ENCODE results near the gene IL1RAP. TPM values are rescaled to one million over a fixed set of nuclear protein-coding genes. Genes with fewer than 3 reads are reported as not detected.

Gene IL1RAP
- total RNA-seq, 1 donor from 2014 or later: 43.4 TPM

GRCh38 chr3:190606596-190606995, 92.7 kb downstream of the IL1RAP start:
- DNase-seq (ENCODE audit: low read depth) (no peak), FAIRE-seq (no peak)
- no peak for TF ChIP-seq CTCF (IDR thresholded peaks at IDR 0.05; ENCODE audit: insufficient read depth, low read length, severe bottlenecking)
- Histone ChIP-seq H3K27me3 (ENCODE audit: control insufficient read depth, insufficient read depth, low read length) (no peaks in the 10 kb centered on the region), H3K36me3 (ENCODE audit: control insufficient read depth, insufficient read depth, low read length) (peaks cover 3% of the 10 kb centered on the region), H3K4me3 (ENCODE audit: low read depth, low read length) (no peak overlapping the region)

- no peak for DNase-seq (ENCODE audit: low read depth)
- Histone ChIP-seq H3K36me3 (ENCODE audit: control insufficient read depth, insufficient read depth, low read length) (peaks cover 3% of the 10 kb centered on the region), H3K4me3 (ENCODE audit: low read depth, low read length) (no peak overlapping the region), H3K27me3 (ENCODE audit: control insufficient read depth, insufficient read depth, low read length) (no peaks in the 10 kb centered on the region)
- FAIRE-seq: no peak
- no peak for TF ChIP-seq CTCF (IDR thresholded peaks at IDR 0.05; ENCODE audit: insufficient read depth, low read length, severe bottlenecking)
Observed at GRCh38 chr3:190607021-190607420, 93.1 kb downstream of the IL1RAP start.

- Histone ChIP-seq H3K4me3 (ENCODE audit: low read depth, low read length) (no peak overlapping the region), H3K27me3 (ENCODE audit: control insufficient read depth, insufficient read depth, low read length) (no peaks in the 10 kb centered on the region), H3K36me3 (ENCODE audit: control insufficient read depth, insufficient read depth, low read length) (peaks cover 3% of the 10 kb centered on the region)
- no peak for FAIRE-seq
- DNase-seq (ENCODE audit: low read depth): no peak
- TF ChIP-seq CTCF (IDR thresholded peaks at IDR 0.05; ENCODE audit: insufficient read depth, low read length, severe bottlenecking): no peak
Observed at GRCh38 chr3:190608850-190609589, 95.1 kb downstream of the IL1RAP start.

GRCh38 chr3:190614226-190615059, 100.6 kb downstream of the IL1RAP start:
- Histone ChIP-seq H3K4me3 (ENCODE audit: low read depth, low read length) (no peak overlapping the region), H3K36me3 (ENCODE audit: control insufficient read depth, insufficient read depth, low read length) (peaks cover 3% of the 10 kb centered on the region), H3K27me3 (ENCODE audit: control insufficient read depth, insufficient read depth, low read length) (no peaks in the 10 kb centered on the region)
- TF ChIP-seq CTCF (IDR thresholded peaks at IDR 0.05; ENCODE audit: insufficient read depth, low read length, severe bottlenecking): no peak
- no peak for DNase-seq (ENCODE audit: low read depth)
- FAIRE-seq: no peak

GRCh38 chr3:190615060-190615384, 101.1 kb downstream of the IL1RAP start:
- H3K4me3 ChIP-seq (ENCODE audit: low read depth, low read length): no peak overlapping the region
- FAIRE-seq (no peak), DNase-seq (ENCODE audit: low read depth) (no peak)
- peaks cover 1% of the 10 kb centered on the region for H3K36me3 ChIP-seq (ENCODE audit: control insufficient read depth, insufficient read depth, low read length)
- no peaks in the 10 kb centered on the region for H3K27me3 ChIP-seq (ENCODE audit: control insufficient read depth, insufficient read depth, low read length)
- no peak for TF ChIP-seq CTCF (IDR thresholded peaks at IDR 0.05; ENCODE audit: insufficient read depth, low read length, severe bottlenecking)

All from bronchial epithelial cell (primary cell).